K562 (cell line): ENCODE measurements around the gene PATJ. TPM values are rescaled to one million over a fixed set of nuclear protein-coding genes. Genes with fewer than 3 reads are reported as not detected.

Experiments
- ATAC-seq: fragments of 200-7000 bp; cut with Tn5 transposase; 3 replicates; pipeline ENCODE4 v1.9.1; 2020; ENCODE audit warnings: moderate library complexity
- BruUV-seq: library from RNA; stranded (reverse); fragments of 400-500 nt; replicated peaks from 2 replicates; lab custom pipeline; 2021; lab: Mats Ljungman, UMichigan
- CTCF ChIA-PET: fragments of 300-600 bp; formaldehyde crosslinking; extraction: SDS; loops from one replicate; lab custom pipeline; 2021; ENCODE audit warnings: low intra/inter-chr PET ratio; lab: Yijun Ruan, JAX
- POLR2A ChIA-PET: fragments of 300-600, 350-650 bp; sonication (Branson Sonifier 250); formaldehyde crosslinking; extraction: SDS; loops from one replicate; lab custom pipeline; 2021; ENCODE audit warnings: antibody characterized with exemption, inconsistent platforms; lab: Yijun Ruan, JAX
- DNase-seq, 4 experiments: peaks; one replicate each; pipeline versions ENCODE4 v3.0.0 to v3.0.0-alpha.2; 2011 to 2018; ENCODE audit warnings: low spot score in 3 of 4, mixed read lengths in 3 of 4; ENCODE audit errors: extremely low read depth in 1 of 4
- FAIRE-seq: peaks from 2 replicates; lab custom pipeline; 2011; peaks lifted over from hg19 to GRCh38; lab: Jason Lieb, UNC
- H2AFZ ChIP-seq: 2 replicates; pipeline ENCODE4 v1.6.0; 2011; ENCODE audit warnings: low read depth, low read length, control low read depth, inconsistent platforms
- H3K27ac ChIP-seq: fragments of 200-600 bp; 3 replicates; pipeline ENCODE4 v1.8.0; 2011; ENCODE audit warnings: low read depth, mild to moderate bottlenecking, control low read depth, inconsistent platforms, low read length, moderate library complexity, mixed read lengths; ENCODE audit errors: extremely low read depth
- H3K27me3 ChIP-seq, 2 experiments: fragments of 300-600 bp in 1 of 2; 2 replicates in 1 of 2; 3 replicates in 1 of 2; pipeline versions ENCODE4 v1.6.0 to v1.8.0; 2011; ENCODE audit warnings: inconsistent platforms in 2 of 2, low read length in 2 of 2, mild to moderate bottlenecking in 1 of 2, mixed read lengths in 1 of 2, moderate library complexity in 1 of 2; ENCODE audit not compliant: control insufficient read depth in 2 of 2, insufficient read depth in 2 of 2
- H3K36me3 ChIP-seq: fragments of 300-600 bp; 3 replicates; pipeline ENCODE4 v1.8.0; 2011; ENCODE audit warnings: mild to moderate bottlenecking, low read length, inconsistent platforms; ENCODE audit not compliant: control insufficient read depth, insufficient read depth
- H3K4me1 ChIP-seq, 2 experiments: fragments of 200-600 bp in 1 of 2; replicated peaks in 1 of 2; 2 replicates in 1 of 2; 3 replicates in 1 of 2; pipeline versions ENCODE4 v1.5.1 to v1.8.0; 2011; ENCODE audit warnings: inconsistent platforms in 2 of 2, low read length in 2 of 2, mild to moderate bottlenecking in 1 of 2, mixed read lengths in 1 of 2, moderate library complexity in 1 of 2; ENCODE audit not compliant: control insufficient read depth in 2 of 2, insufficient read depth in 2 of 2
- H3K4me2 ChIP-seq: 2 replicates; pipeline ENCODE4 v1.6.1; 2011; ENCODE audit warnings: low read length, control low read depth, inconsistent platforms, mixed read lengths; ENCODE audit not compliant: insufficient read depth
- H3K4me3 ChIP-seq: fragments of 200-600 bp; sonication (generic), shearing (Covaris generic); 2 replicates; pipeline ENCODE4 v1.5.1; 2016; ENCODE audit warnings: control low read depth, inconsistent platforms
- H3K79me2 ChIP-seq: fragments of 200-600 bp; 3 replicates; pipeline ENCODE4 v1.8.0; 2011; ENCODE audit warnings: low read length, inconsistent platforms; ENCODE audit not compliant: control insufficient read depth, insufficient read depth
- H3K9ac ChIP-seq, 2 experiments: 2 replicates each; pipeline versions ENCODE4 v1.6.0 to v1.6.1; 2011; ENCODE audit warnings: low read depth in 2 of 2, low read length in 2 of 2, control low read depth in 1 of 2, inconsistent platforms in 1 of 2, mild to moderate bottlenecking in 1 of 2, mixed read lengths in 1 of 2; ENCODE audit not compliant: insufficient read depth in 1 of 2
- H3K9me1 ChIP-seq: one replicate; pipeline ENCODE4 v1.6.0; 2011; ENCODE audit warnings: inconsistent platforms, mild to moderate bottlenecking, low read length, moderate library complexity; ENCODE audit not compliant: control insufficient read depth, insufficient read depth
- H3K9me3 ChIP-seq: replicated peaks from 2 replicates; pipeline ENCODE4 v1.5.1; 2011; ENCODE audit warnings: low read depth, low read length, inconsistent platforms; ENCODE audit not compliant: control insufficient read depth, insufficient read depth
- H4K20me1 ChIP-seq: replicated peaks from 2 replicates; pipeline ENCODE4 v1.6.1; 2011; ENCODE audit warnings: low read length, inconsistent platforms, mixed read lengths; ENCODE audit not compliant: control insufficient read depth, insufficient read depth
- BMI1 ChIP-seq: fragments of 150-350 bp; IDR thresholded peaks from 2 replicates; pipeline ENCODE4 v1.6.1; 2014; ENCODE audit warnings: low read length
- CBFB ChIP-seq: sonication (generic); formaldehyde crosslinking; IDR thresholded peaks from 2 replicates; pipeline ENCODE4 v1.4.0; 2020; ENCODE audit warnings: mild to moderate bottlenecking, missing genetic modification reagents
- CBX1 ChIP-seq: sonication (generic); IDR thresholded peaks from 2 replicates; pipeline ENCODE4 v1.6.1; 2016; ENCODE audit warnings: antibody characterized with exemption, low read depth, mild to moderate bottlenecking
- CREB3 ChIP-seq: fragments of 450-650 bp; conservative IDR thresholded peaks from 2 replicates; pipeline ENCODE4 v1.6.1; 2016; ENCODE audit warnings: missing genetic modification characterization, low read depth, mild to moderate bottlenecking, missing compliant biosample characterization, moderate library complexity
- DLX4 ChIP-seq: fragments of 250-450 bp; sonication (Bioruptor Pico); IDR thresholded peaks from 2 replicates; pipeline ENCODE4 v1.6.1; 2021; ENCODE audit warnings: mild to moderate bottlenecking
- ETS2 ChIP-seq: IDR thresholded peaks from 2 replicates; pipeline ENCODE4 v1.6.1; 2016; ENCODE audit warnings: borderline replicate concordance, missing genetic modification characterization, mild to moderate bottlenecking, moderate library complexity, missing compliant biosample characterization; ENCODE audit not compliant: poor library complexity, severe bottlenecking
- EZH2 ChIP-seq: IDR thresholded peaks from 2 replicates; pipeline ENCODE4 v1.6.1; 2012; ENCODE audit warnings: low read depth, mild to moderate bottlenecking, inconsistent platforms, low read length, borderline replicate concordance
- HDAC6 ChIP-seq: IDR thresholded peaks from 2 replicates; pipeline ENCODE4 v1.6.1; 2012; ENCODE audit warnings: low read depth, mild to moderate bottlenecking, control low read depth, inconsistent platforms, low read length, moderate library complexity
- JUNB ChIP-seq: fragments of 450-650 bp; formaldehyde crosslinking; conservative IDR thresholded peaks from 2 replicates; pipeline ENCODE4 v1.4.0; 2020; ENCODE audit warnings: mild to moderate bottlenecking
- MAFG ChIP-seq: fragments of 450-650 bp; conservative IDR thresholded peaks from 2 replicates; pipeline ENCODE4 v1.6.1; 2016; ENCODE audit warnings: missing genetic modification characterization, missing compliant biosample characterization
- NCOA1 ChIP-seq: fragments of 450-650 bp; IDR thresholded peaks from 2 replicates; pipeline ENCODE4 v1.6.1; 2016; ENCODE audit warnings: low read depth
- SFPQ ChIP-seq: fragments of 200-400 bp; formaldehyde crosslinking; IDR thresholded peaks from 2 replicates; pipeline ENCODE4 v1.6.1; 2017; ENCODE audit warnings: mild to moderate bottlenecking, low read depth, low read length, moderate library complexity
- ZBTB43 ChIP-seq: sonication (generic); formaldehyde crosslinking; IDR thresholded peaks from 2 replicates; pipeline ENCODE4 v1.8.0; 2023; ENCODE audit warnings: mild to moderate bottlenecking, missing genetic modification reagents
- ZFP1 ChIP-seq: fragments of 450-650 bp; formaldehyde crosslinking; IDR thresholded peaks from 2 replicates; pipeline ENCODE4 v1.4.0; 2020; ENCODE audit warnings: mild to moderate bottlenecking, mixed read lengths
- ZNF764 ChIP-seq: fragments of 250-450 bp; sonication (Bioruptor Pico); IDR thresholded peaks from 2 replicates; pipeline ENCODE4 v1.4.0; 2020; ENCODE audit warnings: low read depth, mild to moderate bottlenecking, moderate library complexity
- WGBS: fragments of 100-300 bp; shearing (Covaris generic); methylation state at CpG from one replicate; pipeline ENCODE4 v1.1.6; 2016; ENCODE audit warnings: low coverage, mixed read lengths; ENCODE audit not compliant: insufficient coverage; ENCODE audit errors: missing lambda C conversion rate; 5-methylcytosine and 5-hydroxymethylcytosine counted together
- in situ Hi-C: fragments of 300-500 bp; cut with MboI; formaldehyde crosslinking; loops from 4 replicates; pipeline ENCODE4 v1.15.0; 2018; ENCODE audit warnings: inconsistent platforms, mixed read lengths
- intact Hi-C: fragments of 100-400 bp; cut with micrococcal nuclease; formaldehyde crosslinking; loops from 2 replicates; pipeline ENCODE4 v1.14.2; 2022
- polyA plus RNA-seq, 8 experiments: library from polyadenylated mRNA; depleted of rRNA in 4 of 8; stranded (reverse) in 5 of 8; unstranded in 3 of 8; fragments of >200 nt; fragmentation: Nextera tagmentation in 2 of 8; fragmentation: Illumina TruSeq in 1 of 8; extraction: Ambion mirVana in 2 of 8; extraction: Trizol in 1 of 8; gene quantifications; 2 replicates each; pipeline versions ENCODE4 v1.2.1 to v1.2.3, GENCODE V29; 2011 to 2014; ENCODE audit warnings: inconsistent platforms in 1 of 8, missing spikeins in 1 of 8
- total RNA-seq, 7 experiments: library from RNA; depleted of rRNA in 6 of 7; stranded (reverse); fragments of >200 nt in 6 of 7; fragmentation: Illumina TruSeq in 2 of 7; extraction: Trizol in 2 of 7; gene quantifications; 2 replicates each; pipeline versions ENCODE4 v1.2.1 to v1.2.3, GENCODE V29; 2011 to 2021; ENCODE audit warnings: low replicate concordance in 1 of 7

Gene PATJ
- total and polyA plus RNA-seq, 9 of the 15 experiments (the other 6 are each of a cell fraction or from before 2014, with no cell fraction given): 0.22 TPM; not detected in 8

- ATAC-seq: no peak
- no peaks in the 10 kb centered on the region; a peak in 1 of 5 replicates for H3K27me3 ChIP-seq
- no peaks in the 10 kb centered on the region for H3K36me3 ChIP-seq
- TF ChIP-seq ZBTB43 (CRISPR knock-in tag) (no peak), HDAC6 (no peak), DLX4 (CRISPR knock-in tag) (no peak), ZNF764 (CRISPR knock-in tag) (no peak), CBX1 (no peak), NCOA1 (no peak), CREB3 (tag) (no peak), SFPQ (no peak), BMI1 (no peak), MAFG (tag) (no peak), JUNB (no peak), EZH2 (no peak), ZFP1 (CRISPR knock-in tag) (no peak), ETS2 (no peak), CBFB (CRISPR knock-in tag) (no peak)
- POLR2A ChIA-PET: no interaction called here
- in situ Hi-C loops (no loop called here), intact Hi-C loops (no loop called here)
- H3K4me1 ChIP-seq: no peaks in the 10 kb centered on the region
- no peak for FAIRE-seq
- no peak overlapping the region for H3K9ac ChIP-seq
- H3K4me2 ChIP-seq: no peak overlapping the region
- DNase-seq: no peak
- H3K79me2 ChIP-seq: no peaks in the 10 kb centered on the region
- H3K9me3 ChIP-seq: no peaks in the 10 kb centered on the region
- BruUV-seq: no TSS peak
- 0% methylated on average over 3 of the region's 3 CpGs for WGBS
- no peaks in the 10 kb centered on the region for H4K20me1 ChIP-seq
- H3K4me3 ChIP-seq: no peak overlapping the region
- H2AFZ ChIP-seq: no peak overlapping the region
- CTCF ChIA-PET: no interaction called here
- no peaks in the 10 kb centered on the region for H3K9me1 ChIP-seq
- no peak overlapping the region for H3K27ac ChIP-seq
Observed at GRCh38 chr1:62097464-62097863, 355.2 kb downstream of the PATJ start.
